NB4 (cell line): ENCODE results near the gene ATIC.

Experiments
- DNase-seq: peaks from one replicate; pipeline ENCODE4 v3.0.0; 2010; ENCODE audit warnings: low read depth
- H3K4me3 ChIP-seq: one replicate; pipeline ENCODE4 v1.5.1; 2011; ENCODE audit warnings: mild to moderate bottlenecking, low read depth, low read length, moderate library complexity
- MYC ChIP-seq: IDR thresholded peaks from 2 replicates; pipeline ENCODE4 v1.6.1; 2011; ENCODE audit warnings: low read depth, low read length
- POLR2A ChIP-seq: IDR thresholded peaks from 2 replicates; pipeline ENCODE4 v1.6.1; 2011; ENCODE audit warnings: mild to moderate bottlenecking; ENCODE audit not compliant: insufficient read length; ENCODE audit errors: extremely low read depth
- TF ChIP-seq, protein P1 (sequence below): IDR thresholded peaks from one replicate; pipeline ENCODE4 v1.5.1; 2012; ENCODE audit warnings: low read depth, low read length
- TF ChIP-seq, protein P2 (sequence below): IDR thresholded peaks from 2 replicates; pipeline ENCODE4 v1.6.1; 2011; ENCODE audit warnings: low read depth, low read length

The ATIC gene

DNA sequence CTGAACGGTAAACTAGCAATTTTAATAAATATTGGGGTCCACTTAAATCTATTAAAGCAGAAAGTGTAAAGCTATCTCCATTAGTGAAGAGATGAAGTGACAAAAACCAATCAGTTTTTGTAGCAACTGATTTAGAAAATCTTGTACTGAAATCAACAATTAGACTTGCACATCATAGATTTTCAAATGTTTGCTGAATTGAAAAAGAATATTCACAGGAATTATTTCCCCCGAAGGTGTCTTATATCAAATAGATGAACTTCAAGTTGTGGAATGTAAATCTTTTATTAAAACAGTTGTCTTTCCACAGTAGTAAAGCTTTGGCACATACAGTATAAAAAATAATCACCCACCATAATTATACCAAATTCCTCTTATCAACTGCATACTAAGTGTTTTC is 48.7 kb downstream of the ATIC start:
- DNase-seq: no peak
- no peak overlapping the region for H3K4me3 ChIP-seq
- TF ChIP-seq POLR2A (no peak), MYC (no peak)
- TF ChIP-seq, protein P1, sequence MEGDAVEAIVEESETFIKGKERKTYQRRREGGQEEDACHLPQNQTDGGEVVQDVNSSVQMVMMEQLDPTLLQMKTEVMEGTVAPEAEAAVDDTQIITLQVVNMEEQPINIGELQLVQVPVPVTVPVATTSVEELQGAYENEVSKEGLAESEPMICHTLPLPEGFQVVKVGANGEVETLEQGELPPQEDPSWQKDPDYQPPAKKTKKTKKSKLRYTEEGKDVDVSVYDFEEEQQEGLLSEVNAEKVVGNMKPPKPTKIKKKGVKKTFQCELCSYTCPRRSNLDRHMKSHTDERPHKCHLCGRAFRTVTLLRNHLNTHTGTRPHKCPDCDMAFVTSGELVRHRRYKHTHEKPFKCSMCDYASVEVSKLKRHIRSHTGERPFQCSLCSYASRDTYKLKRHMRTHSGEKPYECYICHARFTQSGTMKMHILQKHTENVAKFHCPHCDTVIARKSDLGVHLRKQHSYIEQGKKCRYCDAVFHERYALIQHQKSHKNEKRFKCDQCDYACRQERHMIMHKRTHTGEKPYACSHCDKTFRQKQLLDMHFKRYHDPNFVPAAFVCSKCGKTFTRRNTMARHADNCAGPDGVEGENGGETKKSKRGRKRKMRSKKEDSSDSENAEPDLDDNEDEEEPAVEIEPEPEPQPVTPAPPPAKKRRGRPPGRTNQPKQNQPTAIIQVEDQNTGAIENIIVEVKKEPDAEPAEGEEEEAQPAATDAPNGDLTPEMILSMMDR: no peak
- TF ChIP-seq, protein P2, sequence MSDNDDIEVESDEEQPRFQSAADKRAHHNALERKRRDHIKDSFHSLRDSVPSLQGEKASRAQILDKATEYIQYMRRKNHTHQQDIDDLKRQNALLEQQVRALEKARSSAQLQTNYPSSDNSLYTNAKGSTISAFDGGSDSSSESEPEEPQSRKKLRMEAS: no peak

DNA sequence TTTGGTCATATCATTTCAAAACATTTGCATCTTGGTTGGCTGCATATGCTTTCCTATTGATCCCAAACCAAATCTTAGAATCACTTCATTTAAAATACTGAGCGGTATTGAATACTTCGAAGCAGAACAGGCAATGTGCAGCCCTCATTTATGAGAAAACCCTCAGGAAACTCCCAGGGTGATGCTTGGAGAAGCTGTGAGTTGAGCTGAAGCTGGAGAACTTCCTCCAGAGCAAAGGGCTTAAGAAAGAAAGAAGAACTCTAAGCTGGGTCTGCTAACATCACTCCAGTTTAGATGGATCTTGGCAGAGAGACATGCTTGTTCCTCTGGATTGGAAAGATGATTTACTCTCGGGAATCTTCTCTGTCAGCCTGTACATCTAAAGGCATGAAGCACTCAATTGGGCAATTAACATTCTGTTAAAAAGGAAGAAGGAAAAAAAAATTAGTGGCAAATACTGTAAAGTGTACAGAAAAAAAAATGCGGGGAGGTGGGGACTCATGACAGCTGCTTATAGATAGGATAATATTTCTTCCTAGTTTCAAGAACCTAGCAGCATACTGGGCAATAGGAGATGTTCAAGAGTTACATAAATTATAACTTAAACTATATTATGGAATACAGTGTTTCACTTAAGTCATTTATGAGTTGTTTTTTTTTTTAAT is 49.5 kb downstream of the ATIC start:
- DNase-seq: no peak
- TF ChIP-seq, protein P1: no peak
- TF ChIP-seq MYC (no peak), POLR2A (no peak)
- TF ChIP-seq, protein P2: no peak
- H3K4me3 ChIP-seq: no peak overlapping the region

DNA sequence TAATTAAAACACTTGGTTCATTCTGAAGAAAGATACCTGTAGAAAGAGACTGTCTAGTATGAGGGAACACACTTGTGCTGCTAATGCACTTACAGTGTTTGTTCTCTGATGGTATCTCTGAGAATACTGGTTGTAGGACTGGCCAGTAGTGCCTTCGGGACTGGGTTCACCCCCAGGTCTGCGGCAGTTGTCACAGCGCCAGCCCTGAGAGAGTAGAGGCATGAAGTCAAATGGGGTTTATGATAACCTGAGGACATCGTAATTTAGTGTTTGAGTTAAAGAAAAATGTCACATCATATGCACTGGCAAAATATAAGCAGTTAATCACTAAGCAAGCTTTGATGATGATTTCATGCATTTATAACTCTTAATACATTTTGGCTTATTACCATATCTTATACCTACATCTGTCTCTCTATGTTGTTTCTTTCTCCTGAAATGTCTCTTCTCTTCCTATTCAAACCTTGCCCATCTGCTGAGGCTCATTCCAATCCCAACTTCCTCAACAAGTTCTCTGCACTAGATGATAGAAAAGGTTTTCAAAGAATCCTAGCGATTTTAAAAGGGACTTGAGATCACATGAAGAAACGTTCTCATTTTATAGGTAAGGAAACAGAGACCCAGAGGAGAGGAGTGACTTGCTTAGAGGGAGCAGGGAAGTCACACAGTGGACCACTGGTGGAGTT is 50.2 kb downstream of the ATIC start:
- H3K4me3 ChIP-seq: no peak overlapping the region
- no peak for DNase-seq
- TF ChIP-seq POLR2A: no peak
- TF ChIP-seq, protein P1: no peak

DNA sequence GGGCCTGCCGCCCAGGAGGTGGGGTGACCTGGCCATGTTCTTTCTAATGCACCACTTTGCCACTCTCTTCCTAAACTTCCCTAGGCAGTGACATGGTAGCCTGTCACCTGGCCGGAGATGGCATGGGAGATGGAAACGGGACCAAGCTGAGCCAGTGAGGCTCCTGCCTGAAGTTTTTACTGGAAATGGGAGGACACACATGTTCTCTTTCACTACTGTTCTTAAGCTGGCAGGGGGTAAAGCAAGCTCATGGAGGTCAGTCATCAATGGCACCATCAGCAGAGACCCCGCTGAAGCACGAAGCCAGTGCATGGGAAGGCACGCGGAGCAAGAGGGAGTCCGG is 50.7 kb downstream of the ATIC start:
- TF ChIP-seq POLR2A: no peak
- TF ChIP-seq, protein P2: no peak
- TF ChIP-seq, protein P1: no peak
- TF ChIP-seq MYC: no peak
- DNase-seq: no peak
- H3K4me3 ChIP-seq: no peak overlapping the region

DNA sequence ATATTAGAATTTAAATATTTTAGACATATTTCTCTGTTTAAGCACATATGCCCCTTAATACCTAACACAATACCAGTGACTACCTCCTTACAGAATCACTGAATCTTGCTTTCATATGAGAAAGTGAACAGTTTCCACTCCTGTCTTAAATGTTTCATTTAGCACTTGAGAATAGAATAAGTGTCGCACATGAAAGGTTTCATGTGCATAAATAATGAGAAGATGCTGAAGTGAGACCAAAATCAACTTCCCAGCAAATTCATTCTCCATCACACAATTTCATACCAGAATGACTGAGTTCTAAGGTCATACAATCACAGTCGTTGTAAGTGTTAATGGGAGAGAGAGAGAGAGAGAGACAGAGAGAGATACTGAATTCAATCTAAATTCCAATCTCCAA is 51.2 kb downstream of the ATIC start:
- TF ChIP-seq MYC: no peak
- TF ChIP-seq, protein P1: no peak
- no peak for TF ChIP-seq POLR2A
- TF ChIP-seq, protein P2: no peak
- no peak overlapping the region for H3K4me3 ChIP-seq
- DNase-seq: no peak
